ENCODE data around the gene GRIPAP1.

- no peak for TF ChIP-seq CTCF (IDR thresholded peaks at IDR 0.05)
- no peak for TF ChIP-seq POLR2A (IDR thresholded peaks at IDR 0.05)
These were observed 65.5 kb downstream of the GRIPAP1 start for GRCh38 chrX:48936429-48937053.

Data from body of pancreas (tissue), 4 donors.